ENCODE measurements around the gene CYP2W1.

Gene CYP2W1

GRCh38 chr7:964401-965231, 18.4 kb upstream of the CYP2W1 start:
- no peak overlapping the region for H3K4me3 ChIP-seq (replicated peaks in 1 of 2; ENCODE audit: low read depth in 2 of 2, low read length in 2 of 2)
- DNase-seq (ENCODE audit: low read depth in 2 of 2), result peak; percentile 55 to 69
- TF ChIP-seq, protein P1, sequence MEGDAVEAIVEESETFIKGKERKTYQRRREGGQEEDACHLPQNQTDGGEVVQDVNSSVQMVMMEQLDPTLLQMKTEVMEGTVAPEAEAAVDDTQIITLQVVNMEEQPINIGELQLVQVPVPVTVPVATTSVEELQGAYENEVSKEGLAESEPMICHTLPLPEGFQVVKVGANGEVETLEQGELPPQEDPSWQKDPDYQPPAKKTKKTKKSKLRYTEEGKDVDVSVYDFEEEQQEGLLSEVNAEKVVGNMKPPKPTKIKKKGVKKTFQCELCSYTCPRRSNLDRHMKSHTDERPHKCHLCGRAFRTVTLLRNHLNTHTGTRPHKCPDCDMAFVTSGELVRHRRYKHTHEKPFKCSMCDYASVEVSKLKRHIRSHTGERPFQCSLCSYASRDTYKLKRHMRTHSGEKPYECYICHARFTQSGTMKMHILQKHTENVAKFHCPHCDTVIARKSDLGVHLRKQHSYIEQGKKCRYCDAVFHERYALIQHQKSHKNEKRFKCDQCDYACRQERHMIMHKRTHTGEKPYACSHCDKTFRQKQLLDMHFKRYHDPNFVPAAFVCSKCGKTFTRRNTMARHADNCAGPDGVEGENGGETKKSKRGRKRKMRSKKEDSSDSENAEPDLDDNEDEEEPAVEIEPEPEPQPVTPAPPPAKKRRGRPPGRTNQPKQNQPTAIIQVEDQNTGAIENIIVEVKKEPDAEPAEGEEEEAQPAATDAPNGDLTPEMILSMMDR (IDR thresholded peaks at IDR 0.05; ENCODE audit: low read depth, low read length), result peak; percentile 33

DNA sequence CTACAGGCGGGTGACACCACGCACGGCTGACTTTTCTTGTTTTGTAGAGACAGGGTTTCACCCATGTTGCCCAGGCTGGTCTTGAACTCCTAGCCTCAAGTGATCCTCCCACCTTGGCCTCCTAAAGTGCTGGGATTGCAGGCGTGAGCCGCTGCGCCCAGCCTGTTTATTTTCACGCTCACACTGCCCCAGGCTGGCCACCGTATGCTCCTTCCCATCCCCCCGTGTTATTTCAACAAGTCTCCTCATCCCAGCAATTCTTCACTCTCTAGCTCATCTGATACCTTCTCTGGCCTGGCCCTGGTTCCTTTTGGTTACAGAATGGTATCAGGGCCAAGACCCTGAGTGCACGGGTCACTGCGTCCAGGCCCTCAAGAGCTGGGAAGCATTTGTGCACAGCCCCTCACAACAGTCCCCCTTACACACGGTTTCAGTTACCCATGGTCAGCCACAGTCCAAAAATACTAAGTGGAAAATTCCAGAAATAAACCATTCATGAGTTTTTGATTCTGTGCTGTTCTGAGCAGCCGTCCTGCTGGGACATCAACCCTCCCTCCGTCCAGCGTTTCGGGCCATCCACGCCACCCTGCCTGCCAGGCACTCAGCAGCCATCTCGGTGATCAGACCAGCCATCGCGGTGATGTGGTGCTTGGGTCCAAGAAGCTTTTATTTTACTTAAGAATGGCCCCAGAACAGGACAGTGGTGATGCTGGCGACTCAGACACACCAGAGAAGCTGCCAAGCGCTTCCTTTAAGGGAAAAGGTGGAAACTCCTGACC, 16.5 kb upstream of the CYP2W1 start:
- TF ChIP-seq, protein P1 (IDR thresholded peaks at IDR 0.05; ENCODE audit: low read depth, low read length), result no peak
- H3K4me3 ChIP-seq (replicated peaks in 1 of 2; ENCODE audit: low read depth in 2 of 2, low read length in 2 of 2), result no peak overlapping the region
- DNase-seq (ENCODE audit: low read depth in 2 of 2), result no peak

DNA sequence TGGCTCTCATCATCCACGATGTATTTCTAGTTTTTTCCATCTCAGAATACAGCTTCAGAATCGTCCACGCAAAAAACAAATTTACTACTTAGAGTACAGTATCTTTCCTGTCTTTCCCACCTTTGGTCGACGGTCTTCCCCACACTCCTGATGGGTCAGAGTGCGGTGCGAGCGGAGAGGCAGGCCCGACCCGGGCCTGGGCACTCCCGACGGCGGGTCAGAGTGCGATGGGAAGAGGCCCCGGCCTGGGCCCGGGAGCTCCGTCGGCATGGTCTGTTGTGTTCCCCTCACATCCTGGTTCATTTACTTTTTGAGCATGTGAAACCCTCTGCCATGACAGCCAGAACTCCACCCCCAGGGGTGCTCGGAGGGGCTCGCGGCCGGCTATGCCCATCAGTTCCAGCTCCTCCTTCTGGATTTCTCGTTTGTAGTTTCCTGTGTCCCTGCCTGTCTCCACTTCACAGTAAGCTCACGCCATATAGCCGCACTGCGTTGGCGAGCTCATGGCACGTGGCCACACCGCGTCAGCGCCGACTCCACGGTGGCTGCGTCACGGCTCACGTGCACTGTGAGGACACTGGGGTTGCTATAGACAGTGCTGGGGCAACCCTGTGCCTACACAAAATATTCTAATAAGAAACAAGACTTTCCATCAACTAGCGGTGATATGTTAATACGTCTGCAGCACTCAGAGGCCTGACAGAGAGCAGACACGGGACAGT, 15.5 kb upstream of the CYP2W1 start:
- no peak for DNase-seq (ENCODE audit: low read depth in 2 of 2)
- TF ChIP-seq, protein P1 (IDR thresholded peaks at IDR 0.05; ENCODE audit: low read depth, low read length), result no peak
- no peak overlapping the region for H3K4me3 ChIP-seq (replicated peaks in 1 of 2; ENCODE audit: low read depth in 2 of 2, low read length in 2 of 2)

DNA sequence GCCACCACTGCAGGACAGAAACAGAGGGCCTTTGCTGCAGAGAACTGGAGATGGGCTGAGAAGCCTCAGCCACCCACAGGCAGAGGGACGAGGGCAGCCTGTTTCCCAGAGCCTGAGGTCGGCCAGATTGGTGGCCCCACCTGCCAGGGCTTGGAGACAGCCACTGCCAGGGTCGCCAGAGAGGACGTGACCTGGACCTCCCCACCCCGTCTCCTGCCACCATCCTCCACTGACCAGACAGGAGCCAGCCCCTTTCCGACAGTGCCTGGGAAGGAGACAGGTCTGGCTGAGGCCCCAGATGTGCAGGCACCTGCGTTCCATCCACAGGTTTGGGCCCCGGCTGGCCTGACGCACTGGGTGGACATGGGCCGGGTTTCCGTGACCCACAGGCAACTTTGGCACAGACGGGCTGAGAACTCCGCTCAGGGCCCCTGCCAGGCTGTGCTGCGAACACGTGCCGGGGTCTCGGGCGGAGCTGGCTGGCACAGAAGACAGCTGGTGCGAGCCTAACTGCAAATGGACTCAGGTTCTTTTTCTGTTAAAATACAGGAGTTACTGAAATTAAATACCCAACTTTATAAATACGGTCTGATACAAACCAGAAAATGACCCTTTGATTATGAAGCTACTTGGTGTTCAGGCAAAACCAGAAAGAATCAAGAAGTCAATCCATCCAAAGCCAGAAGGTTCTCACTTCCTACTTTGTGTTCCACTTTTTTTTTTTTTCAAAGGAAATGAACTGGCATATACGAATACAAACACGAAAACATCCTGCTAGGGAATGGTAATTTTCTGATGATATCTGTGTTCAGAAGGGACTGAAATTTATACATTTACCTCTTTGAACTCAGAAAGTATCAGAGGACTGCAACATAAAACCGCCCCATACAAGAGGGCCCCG, 14.5 kb upstream of the CYP2W1 start:
- TF ChIP-seq, protein P1 (IDR thresholded peaks at IDR 0.05; ENCODE audit: low read depth, low read length), result no peak
- DNase-seq (ENCODE audit: low read depth in 2 of 2), result no peak
- no peak overlapping the region for H3K4me3 ChIP-seq (replicated peaks in 1 of 2; ENCODE audit: low read depth in 2 of 2, low read length in 2 of 2)

DNA sequence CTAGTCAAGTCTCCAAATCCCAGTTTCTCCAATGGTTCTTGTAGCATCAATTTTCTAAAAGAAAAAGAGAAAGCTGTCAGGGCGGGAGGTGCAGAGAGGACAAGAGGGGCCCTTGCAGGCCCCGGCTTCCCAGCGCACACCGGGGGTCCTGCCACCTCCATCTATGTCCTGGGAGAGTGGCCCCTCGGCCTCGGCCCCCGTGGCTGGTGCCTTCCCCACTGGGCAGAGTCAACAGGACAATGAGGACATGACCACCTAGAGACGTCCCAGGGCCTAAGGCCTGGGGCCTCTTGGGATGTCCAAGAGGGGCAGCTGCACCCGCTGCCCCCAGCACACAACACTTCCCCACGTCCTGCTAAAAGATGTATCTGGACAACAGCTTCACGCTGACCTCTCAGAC, 13.6 kb upstream of the CYP2W1 start:
- no peak for DNase-seq (ENCODE audit: low read depth in 2 of 2)
- TF ChIP-seq, protein P1 (IDR thresholded peaks at IDR 0.05; ENCODE audit: low read depth, low read length), result no peak
- no peak overlapping the region for H3K4me3 ChIP-seq (replicated peaks in 1 of 2; ENCODE audit: low read depth in 2 of 2, low read length in 2 of 2)

GRCh38 chr7:970744-971143, 12.2 kb upstream of the CYP2W1 start:
- no peak for DNase-seq (ENCODE audit: low read depth in 2 of 2)
- TF ChIP-seq, protein P1 (IDR thresholded peaks at IDR 0.05; ENCODE audit: low read depth, low read length), result no peak
- no peak overlapping the region for H3K4me3 ChIP-seq (replicated peaks in 1 of 2; ENCODE audit: low read depth in 2 of 2, low read length in 2 of 2)

All from cardiac fibroblast (primary cell).